GM18505 (cell line): Measurements from ENCODE around the gene TRIM7.
"Not testable (repeated sequence)": the region's sequence is repeated elsewhere in the genome, so short reads cannot be mapped to it uniquely, and the experiment has no call there.

Experiments
- ATAC-seq: cut with Tn5 transposase; IDR thresholded peaks from one replicate; pipeline ENCODE4 v1.9.1; 2021; ENCODE audit not compliant: unreplicated experiment
- POLR2A ChIP-seq: IDR thresholded peaks from 4 replicates; pipeline ENCODE4 v1.6.1; 2011; ENCODE audit warnings: borderline replicate concordance; ENCODE audit not compliant: insufficient read depth, insufficient read length; ENCODE audit errors: extremely low read depth

Gene TRIM7

DNA sequence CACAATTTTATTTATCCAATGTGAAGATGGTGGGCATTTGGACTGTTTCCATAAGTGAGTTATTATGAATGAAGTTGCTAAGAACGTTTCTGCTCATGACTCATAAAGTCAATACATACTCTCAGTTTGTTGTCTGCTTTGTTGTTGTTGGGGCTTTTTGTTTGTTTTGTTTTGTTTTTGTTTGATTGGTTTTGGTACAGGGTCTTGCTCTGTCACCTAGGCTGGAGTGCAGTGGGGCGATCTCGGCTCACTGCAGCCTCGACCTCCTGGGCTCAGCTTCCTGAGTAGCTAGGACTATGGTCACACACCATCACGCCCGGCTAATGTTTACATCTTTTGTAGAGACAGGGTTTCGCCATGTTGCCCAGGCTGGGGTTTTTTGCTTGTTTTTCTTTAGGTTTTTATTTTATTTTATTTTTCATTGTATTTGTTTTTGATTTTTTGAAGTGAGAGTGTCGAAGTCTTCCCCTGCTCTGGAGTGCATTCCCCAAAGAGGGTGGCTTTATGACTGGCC is 18.0 kb downstream of the TRIM7 start:
- no peak for TF ChIP-seq POLR2A
- ATAC-seq: no peak

DNA sequence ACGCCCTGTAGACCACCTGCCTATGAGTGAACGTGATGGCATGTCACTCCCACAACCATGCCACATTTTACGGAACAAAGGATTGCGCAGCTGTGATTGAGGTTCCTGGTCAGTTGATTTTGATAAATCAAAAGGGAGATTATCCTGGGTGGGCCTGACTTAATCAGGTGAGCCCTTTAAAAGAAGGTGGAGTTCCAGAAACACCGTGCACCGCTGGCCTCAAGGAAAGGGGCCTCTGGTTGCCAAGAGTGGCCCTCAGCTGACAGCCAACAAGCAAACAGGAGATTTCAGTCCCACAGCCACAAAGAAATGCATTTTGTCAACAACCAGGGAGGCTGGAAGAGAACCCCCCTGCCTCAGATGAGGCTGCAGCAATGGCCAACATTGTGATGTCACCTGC is 19.0 kb downstream of the TRIM7 start:
- no peak for TF ChIP-seq POLR2A
- ATAC-seq: no peak

DNA sequence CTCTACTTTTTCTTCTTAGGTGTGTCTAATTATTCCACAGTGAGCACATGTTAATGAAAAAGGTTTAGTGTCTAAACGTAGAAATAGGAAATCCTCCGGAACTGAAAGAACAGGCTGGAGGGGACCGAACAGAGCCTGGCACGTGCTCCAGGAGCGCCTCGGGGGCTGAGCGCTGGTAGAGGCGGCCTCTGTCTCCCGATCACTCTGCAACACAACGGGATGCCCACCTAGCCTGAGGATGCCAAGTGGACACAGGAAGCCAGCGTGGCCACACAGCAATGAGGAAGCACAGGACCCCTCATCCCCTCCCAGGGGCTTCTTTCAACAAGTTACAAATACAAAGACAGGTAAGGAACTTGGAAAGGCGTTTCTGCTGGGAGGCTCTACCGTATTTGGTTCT is 19.4 kb downstream of the TRIM7 start:
- ATAC-seq: no peak

DNA sequence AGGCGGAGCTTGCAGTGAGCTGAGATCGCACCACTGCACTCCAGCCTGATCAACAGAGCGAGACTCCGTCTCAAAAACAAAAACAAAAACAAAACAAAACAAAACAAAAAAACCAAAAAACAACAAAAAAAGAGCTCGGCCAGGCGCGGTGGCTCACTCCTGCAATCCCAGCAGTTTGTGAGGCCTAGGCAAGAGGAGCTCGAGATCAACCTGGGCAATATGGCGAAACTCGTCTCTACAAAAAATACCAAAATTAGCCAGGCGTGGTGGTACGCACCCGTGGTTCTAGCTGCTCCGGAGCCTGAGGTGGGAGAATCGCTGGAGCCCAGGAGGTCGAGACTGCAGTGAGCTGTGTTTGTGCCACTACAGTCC is 20.2 kb downstream of the TRIM7 start:
- ATAC-seq: no peak
- no peak for TF ChIP-seq POLR2A

More for the DNA sequence above, 19.4 kb downstream of the TRIM7 start:
- TF ChIP-seq POLR2A: no peak

DNA sequence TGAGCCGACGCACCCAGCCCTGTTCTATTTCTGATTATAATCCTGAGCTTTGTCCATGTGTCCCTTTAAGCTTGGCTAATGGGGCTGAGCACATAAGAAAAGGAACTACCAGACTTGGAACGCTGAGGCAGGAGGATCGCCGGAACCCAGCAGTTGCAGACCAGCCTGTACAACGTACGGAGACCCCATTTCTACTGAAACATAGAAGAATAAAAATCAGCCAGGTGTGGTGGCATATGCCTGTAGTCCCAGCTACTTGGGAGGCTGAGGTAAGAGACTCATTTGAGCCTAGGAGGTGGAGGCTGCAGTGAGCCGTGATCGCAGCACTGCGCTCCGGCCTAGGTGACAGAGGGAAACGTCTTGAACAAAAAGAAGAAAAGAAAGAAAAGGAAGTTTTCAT is 22.3 kb downstream of the TRIM7 start:
- TF ChIP-seq POLR2A: no peak

DNA sequence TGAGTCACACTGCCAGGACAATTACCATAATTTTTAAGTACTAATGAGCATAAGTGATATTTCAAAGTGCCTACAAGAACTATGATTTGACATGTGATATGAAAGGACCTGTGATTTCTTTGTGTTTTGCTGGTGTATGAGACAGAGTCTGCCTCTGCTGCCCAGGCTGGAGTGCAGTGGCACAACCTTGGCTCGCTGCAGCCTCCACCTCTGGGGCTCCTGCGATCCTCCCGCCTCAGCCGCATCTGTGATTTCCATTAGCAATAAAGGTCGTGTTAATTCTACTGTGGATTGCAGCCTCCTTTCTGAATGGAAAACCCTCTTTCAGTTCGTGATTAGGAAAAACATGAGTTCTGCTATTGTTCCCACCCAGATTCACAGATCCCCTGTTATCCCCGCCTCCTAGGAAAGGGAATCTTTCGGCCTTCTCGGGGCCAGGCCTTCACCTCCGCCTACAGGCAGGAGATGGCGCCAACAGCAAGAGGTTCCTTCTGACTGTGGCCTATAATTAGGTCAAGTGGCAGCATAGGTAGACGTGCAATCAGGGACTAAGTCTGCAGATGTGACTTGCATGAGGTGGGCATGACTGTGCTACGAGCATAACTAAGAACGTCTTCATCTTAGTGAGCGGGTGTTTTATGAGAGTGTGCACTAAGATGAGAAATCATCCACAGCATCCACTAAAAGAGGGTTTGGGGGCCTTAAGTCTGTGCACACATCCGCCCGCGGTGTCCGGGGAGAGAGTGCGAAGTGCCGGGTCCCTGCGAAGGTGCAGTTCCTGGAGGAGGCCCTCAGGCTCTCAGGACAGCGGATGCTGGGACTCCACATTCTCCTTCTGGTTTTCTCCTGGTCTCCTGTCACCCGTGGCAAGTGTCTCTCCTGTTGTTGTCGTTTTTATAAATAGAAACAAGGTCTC is 23.1 kb downstream of the TRIM7 start:
- no peak for ATAC-seq
- no peak for TF ChIP-seq POLR2A

More for the DNA sequence above, 22.3 kb downstream of the TRIM7 start:
- ATAC-seq: no peak

DNA sequence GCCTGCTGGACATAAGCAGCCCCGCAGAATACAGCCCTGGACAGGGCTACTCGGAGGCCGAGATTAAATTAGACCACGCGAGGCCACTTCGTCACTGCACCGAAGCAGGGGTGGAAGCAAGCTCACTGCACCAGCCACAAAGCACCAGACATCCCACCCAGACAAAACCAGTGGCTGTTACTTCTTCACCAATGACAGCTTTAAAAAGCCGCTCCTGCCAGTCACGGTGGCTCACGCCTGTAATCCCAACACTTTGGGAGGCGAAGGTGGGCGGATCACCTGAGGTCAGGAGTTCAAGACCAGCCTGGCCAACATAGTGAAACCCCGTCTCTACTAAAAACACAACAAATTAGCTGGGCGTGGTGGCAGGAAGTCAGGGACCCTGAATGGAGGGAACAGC is 27.4 kb downstream of the TRIM7 start:
- ATAC-seq: not testable (repeated sequence)

DNA sequence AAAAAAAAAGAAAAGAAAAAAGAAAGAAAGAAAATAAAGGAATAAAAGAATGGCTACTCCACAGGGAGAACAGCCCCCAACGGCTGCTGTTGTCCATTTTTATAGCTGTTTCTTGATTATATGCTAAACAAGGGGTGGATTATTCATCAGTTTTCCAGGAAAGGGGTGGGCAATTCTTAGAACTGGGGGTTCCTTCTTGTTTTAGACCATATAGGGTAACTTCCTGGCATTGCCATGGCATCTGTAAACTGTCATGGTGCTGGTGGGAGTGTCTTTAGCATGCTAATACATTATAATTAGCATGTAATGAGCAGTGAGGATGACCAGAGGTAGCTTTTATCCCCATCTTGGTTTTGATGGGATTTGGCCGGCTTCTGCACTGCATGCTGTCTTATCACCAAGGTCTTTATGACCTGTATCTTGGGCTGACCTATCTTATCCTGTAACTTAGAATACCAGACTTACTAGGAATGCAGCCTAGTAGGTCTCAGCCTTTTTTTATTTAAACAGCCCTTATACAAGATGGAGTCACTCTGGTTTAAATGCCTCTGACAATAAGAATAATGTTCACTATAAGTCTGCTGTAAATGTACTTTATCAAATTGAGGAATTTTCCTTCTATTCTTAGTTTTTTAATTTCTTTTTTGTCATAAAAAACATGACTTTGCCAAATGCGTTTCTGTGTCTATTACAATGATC is 28.6 kb downstream of the TRIM7 start:
- ATAC-seq: no peak
- TF ChIP-seq POLR2A: no peak

DNA sequence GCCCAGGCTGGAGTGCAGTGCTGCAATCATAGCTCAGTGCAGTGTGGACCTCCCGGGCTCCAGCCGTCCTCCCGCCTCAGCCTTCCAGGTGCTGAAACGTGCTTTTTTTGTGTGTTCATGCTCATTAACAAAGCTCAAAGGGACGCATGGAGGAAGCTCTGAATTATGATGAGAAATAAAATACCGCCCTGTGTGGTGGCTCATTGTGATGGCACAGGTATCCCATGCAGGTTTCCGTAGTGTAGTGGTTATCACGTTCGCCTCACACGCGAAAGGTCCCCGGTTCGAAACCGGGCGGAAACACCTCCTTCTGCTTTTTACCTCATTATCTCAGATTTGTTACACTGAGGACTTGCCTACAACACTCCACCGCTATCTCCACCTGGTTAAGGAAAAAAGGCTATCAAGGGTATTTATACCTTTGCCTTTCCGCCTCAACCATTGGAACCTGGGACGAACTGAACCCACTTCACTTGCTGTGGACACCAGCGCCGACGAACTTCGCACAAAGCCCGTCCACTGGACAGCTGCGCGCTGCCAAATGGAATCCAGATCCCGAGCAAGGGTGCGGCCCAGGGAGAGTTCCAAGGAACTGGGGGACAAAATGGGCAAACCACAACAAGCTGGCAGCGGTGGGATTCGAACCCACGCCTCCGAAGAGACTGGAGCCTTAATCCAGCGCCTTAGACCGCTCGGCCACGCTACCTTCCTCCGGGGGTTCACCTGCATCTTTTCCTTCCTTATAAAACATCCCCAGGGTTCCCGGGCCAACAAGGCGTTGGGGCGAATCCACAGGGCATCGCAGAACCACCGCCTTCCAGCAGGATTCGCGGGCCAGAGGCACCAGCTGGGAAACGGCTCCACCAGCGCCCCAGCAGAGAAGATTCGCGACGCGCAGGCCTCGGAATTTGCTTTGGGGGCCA is 31.3 kb downstream of the TRIM7 start:
- peak; percentile 20 for TF ChIP-seq POLR2A
- no peak for ATAC-seq

DNA sequence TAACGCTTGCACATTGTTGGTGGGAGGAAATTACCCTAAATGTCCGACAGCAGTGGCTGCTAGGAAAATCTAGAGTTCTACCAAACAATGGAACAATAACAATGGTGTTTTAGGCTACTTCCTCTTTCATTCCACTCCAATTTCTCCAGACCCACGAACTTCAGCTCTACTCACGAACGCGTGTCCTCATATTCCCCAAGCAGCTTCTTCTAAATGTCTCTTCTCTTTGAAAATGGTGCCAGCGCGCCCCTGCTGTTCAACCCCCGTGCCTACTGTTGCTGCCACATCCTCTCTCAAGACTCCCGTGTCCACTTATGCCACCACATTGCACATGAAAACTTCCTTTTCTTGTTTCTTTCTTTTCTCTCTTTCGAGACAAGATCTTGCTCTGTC is 32.0 kb downstream of the TRIM7 start:
- ATAC-seq: no peak
- no peak for TF ChIP-seq POLR2A

DNA sequence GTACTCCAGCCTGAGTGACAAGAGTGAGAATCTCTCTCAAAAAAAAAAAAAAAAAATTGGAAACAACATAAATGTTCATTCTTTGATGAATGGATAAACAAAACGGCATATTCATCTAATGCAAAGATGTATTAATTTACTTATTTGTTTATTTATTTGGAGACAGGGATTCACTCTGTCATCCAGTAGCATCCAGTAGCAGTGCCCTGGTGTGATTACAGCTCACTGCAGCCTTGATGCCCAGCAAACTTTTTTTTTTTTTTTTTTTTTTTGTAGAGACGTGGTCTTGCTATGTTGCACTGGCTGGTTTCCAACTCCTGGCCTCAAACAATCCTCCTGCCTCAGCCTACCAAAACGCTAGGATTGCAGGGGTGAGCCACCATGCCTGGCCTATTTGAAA is 33.2 kb downstream of the TRIM7 start:
- TF ChIP-seq POLR2A: no peak
- no peak for ATAC-seq

DNA sequence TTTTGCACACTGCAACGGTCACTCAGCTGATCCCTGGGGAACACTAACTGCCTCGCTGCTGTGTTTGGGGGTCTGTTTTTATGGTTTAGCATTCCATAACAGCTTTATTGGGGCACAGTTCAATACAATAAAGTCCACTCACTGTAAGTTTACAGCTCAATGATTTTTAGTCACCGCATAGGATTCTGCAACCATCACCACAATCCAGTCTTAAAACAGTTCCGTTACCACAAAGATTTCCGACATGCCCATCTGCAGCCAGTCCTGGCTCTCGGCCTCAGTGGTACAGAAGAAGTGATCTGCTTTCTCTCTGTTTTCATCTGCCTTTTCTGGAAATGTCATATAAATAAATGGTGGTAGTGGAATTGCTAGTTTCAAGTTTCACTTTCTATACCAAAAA is 34.0 kb downstream of the TRIM7 start:
- no peak for TF ChIP-seq POLR2A
- ATAC-seq: no peak

DNA sequence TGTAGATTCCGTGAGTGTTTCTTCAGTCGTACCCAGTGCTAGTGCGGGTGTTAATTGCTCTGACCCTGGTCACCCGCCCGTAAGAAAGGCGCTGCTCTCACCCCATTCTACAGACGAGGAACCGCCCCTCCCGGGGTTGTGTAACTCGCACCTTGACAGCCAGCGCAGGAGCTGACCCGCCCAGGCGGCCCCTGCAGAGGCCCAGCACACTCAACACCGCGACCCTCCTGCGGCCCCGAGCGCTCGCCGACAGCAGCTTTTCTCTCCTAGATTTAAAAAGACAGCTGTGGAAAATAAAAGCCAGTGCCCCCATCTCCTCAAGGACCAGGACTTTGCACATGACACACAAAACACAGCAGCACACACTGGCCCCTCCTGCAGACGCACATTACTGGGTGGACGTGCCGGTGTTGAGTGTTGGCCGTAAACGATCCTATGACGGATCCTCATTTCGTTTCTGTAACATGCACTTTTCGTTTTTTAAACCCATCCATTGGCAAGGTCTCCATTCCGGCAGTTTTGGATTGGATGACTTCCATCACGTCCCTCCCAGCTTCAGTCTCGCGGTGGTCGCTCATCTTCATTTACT is 34.7 kb downstream of the TRIM7 start:
- ATAC-seq: no peak
- TF ChIP-seq POLR2A: no peak

DNA sequence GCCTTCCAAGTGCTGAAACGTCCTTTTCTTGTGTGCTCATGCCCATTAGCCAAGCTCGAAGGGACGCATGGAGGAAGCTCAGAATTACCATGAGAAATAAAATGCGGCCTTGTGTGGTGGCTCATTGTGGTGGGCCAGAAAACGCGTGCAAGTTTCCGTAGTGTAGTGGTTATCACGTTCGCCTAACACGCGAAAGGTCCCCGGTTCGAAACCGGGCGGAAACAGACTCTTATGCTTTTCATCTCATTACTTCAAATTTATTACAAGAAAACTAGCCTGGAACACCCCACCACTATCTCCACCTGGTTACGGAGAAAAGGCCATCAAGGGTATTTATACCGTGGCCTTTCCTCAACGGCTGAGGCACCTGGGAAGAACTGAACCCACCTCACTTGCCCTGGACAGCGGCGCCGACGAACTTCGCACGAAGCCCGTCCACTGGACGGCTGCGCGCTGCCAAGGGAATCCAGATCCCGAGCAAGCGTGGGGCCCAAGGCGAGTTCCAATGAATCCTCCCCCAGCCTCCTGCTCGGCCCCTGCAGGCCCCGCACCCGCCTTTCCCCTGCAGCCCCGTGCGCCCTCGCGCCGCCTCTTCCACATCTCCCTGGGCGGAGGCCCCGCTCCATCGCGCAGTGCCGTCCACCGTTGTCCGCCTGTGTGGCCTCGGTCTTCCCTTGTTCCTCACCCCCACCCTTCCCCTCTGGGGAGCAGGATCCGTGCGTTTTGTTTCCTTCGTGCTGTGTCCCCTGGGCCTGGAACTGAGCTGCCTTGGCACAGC is 35.3 kb downstream of the TRIM7 start:
- ATAC-seq: not testable (repeated sequence)
